H9 (cell line): ENCODE data around the gene MRPL20. TPM values are rescaled to one million over a fixed set of nuclear protein-coding genes. Genes with fewer than 3 reads are reported as not detected.

Experiments
- DNase-seq: peaks from one replicate; pipeline ENCODE4 v3.0.0-alpha.2; 2017
- H2AFZ ChIP-seq: one replicate; pipeline ENCODE4 v1.6.1; 2013; ENCODE audit warnings: mild to moderate bottlenecking, low read length, control low read depth, moderate library complexity
- H2AK5ac ChIP-seq: 2 replicates; pipeline ENCODE4 v1.6.1; 2013; ENCODE audit warnings: low read length, control low read depth, mixed read lengths; ENCODE audit not compliant: insufficient read length
- H2BK120ac ChIP-seq: one replicate; pipeline ENCODE4 v1.6.1; 2013; ENCODE audit warnings: low read depth, mild to moderate bottlenecking, low read length, control low read depth, inconsistent platforms; ENCODE audit not compliant: poor library complexity, severe bottlenecking
- H2BK12ac ChIP-seq: 2 replicates; pipeline ENCODE4 v1.6.1; 2013; ENCODE audit warnings: low read length, control low read depth, mixed read lengths, low read depth; ENCODE audit not compliant: insufficient read length
- H2BK15ac ChIP-seq: 2 replicates; pipeline ENCODE4 v1.6.1; 2013; ENCODE audit warnings: low read depth, low read length, control low read depth
- H2BK20ac ChIP-seq: one replicate; pipeline ENCODE4 v1.6.1; 2013; ENCODE audit warnings: low read depth, mild to moderate bottlenecking, low read length, control low read depth, inconsistent platforms; ENCODE audit not compliant: poor library complexity, severe bottlenecking
- H2BK5ac ChIP-seq: 2 replicates; pipeline ENCODE4 v1.6.1; 2013; ENCODE audit warnings: low read length, control low read depth, mixed read lengths; ENCODE audit not compliant: insufficient read length
- H3K14ac ChIP-seq: 2 replicates; pipeline ENCODE4 v1.6.1; 2013; ENCODE audit warnings: low read length, control low read depth; ENCODE audit not compliant: insufficient read depth
- H3K18ac ChIP-seq: 2 replicates; pipeline ENCODE4 v1.6.1; 2013; ENCODE audit warnings: low read depth, mild to moderate bottlenecking, mixed read lengths, low read length, control low read depth; ENCODE audit not compliant: insufficient read length
- H3K23ac ChIP-seq: 2 replicates; pipeline ENCODE4 v1.6.1; 2013; ENCODE audit warnings: low read length, control low read depth, mixed read lengths, low read depth; ENCODE audit not compliant: insufficient read length
- H3K23me2 ChIP-seq: 2 replicates; pipeline ENCODE4 v1.6.1; 2013; ENCODE audit warnings: low read depth, mild to moderate bottlenecking, mixed read lengths, low read length, control low read depth; ENCODE audit not compliant: insufficient read length, poor library complexity, severe bottlenecking
- H3K27ac ChIP-seq: 2 replicates; pipeline ENCODE4 v1.5.1; 2013; ENCODE audit warnings: low read length, control low read depth, mixed read lengths, low read depth; ENCODE audit not compliant: insufficient read length
- H3K27me3 ChIP-seq: 2 replicates; pipeline ENCODE4 v1.6.1; 2013; ENCODE audit warnings: low read length, control low read depth, inconsistent platforms; ENCODE audit not compliant: insufficient read depth
- H3K4ac ChIP-seq: 2 replicates; pipeline ENCODE4 v1.6.1; 2013; ENCODE audit warnings: low read depth, mild to moderate bottlenecking, control low read depth, inconsistent platforms, low read length, moderate library complexity
- H3K4me1 ChIP-seq: 2 replicates; pipeline ENCODE4 v1.6.1; 2013; ENCODE audit warnings: low read length, control low read depth, inconsistent platforms; ENCODE audit not compliant: insufficient read depth
- H3K4me2 ChIP-seq: 2 replicates; pipeline ENCODE4 v1.6.1; 2013; ENCODE audit warnings: low read length, control low read depth, mixed read lengths; ENCODE audit not compliant: insufficient read length, insufficient read depth
- H3K56ac ChIP-seq: 2 replicates; pipeline ENCODE4 v1.6.1; 2013; ENCODE audit warnings: low read depth, mild to moderate bottlenecking, mixed read lengths, low read length, control low read depth; ENCODE audit not compliant: insufficient read length
- H3K79me1 ChIP-seq: 2 replicates; pipeline ENCODE4 v1.6.1; 2013; ENCODE audit warnings: low read depth, mild to moderate bottlenecking, moderate library complexity, low read length, control low read depth, inconsistent platforms; ENCODE audit not compliant: insufficient read depth, poor library complexity, severe bottlenecking
- H3K79me2 ChIP-seq: 2 replicates; pipeline ENCODE4 v1.6.1; 2013; ENCODE audit warnings: low read length, control low read depth, inconsistent platforms; ENCODE audit not compliant: insufficient read depth
- H3K9ac ChIP-seq: 2 replicates; pipeline ENCODE4 v1.6.1; 2013; ENCODE audit warnings: low read length, control low read depth, mixed read lengths; ENCODE audit not compliant: insufficient read length; ENCODE audit errors: extremely low read depth
- H3K9me3 ChIP-seq: one replicate; pipeline ENCODE4 v1.6.1; 2013; ENCODE audit warnings: low read depth, low read length, inconsistent platforms; ENCODE audit not compliant: control insufficient read depth
- H3T11ph ChIP-seq: one replicate; pipeline ENCODE4 v1.6.1; 2013; ENCODE audit warnings: mild to moderate bottlenecking, low read length, control low read depth, inconsistent platforms
- H4K20me1 ChIP-seq: one replicate; pipeline ENCODE4 v1.6.1; 2013; ENCODE audit not compliant: control insufficient read depth, insufficient read length, insufficient read depth
- H4K5ac ChIP-seq: 2 replicates; pipeline ENCODE4 v1.6.1; 2013; ENCODE audit warnings: low read depth, mild to moderate bottlenecking, mixed read lengths, low read length, control low read depth; ENCODE audit not compliant: insufficient read length
- H4K8ac ChIP-seq: replicated peaks from 2 replicates; pipeline ENCODE4 v1.6.1; 2013; ENCODE audit warnings: low read length, control low read depth, mixed read lengths, low read depth; ENCODE audit not compliant: insufficient read length
- H4K91ac ChIP-seq: 2 replicates; pipeline ENCODE4 v1.6.1; 2013; ENCODE audit warnings: low read depth, mild to moderate bottlenecking, moderate library complexity, mixed read lengths, low read length, control low read depth; ENCODE audit not compliant: insufficient read length
- H3K27ac Mint-ChIP-seq, 3 experiments: 2 replicates in 2 of 3; 3 replicates in 1 of 3; pipeline ENCODE4 v1.8.0; 2020 to 2021; ENCODE audit warnings: mixed read lengths in 3 of 3, mild to moderate bottlenecking in 1 of 3, moderate library complexity in 1 of 3
- H3K27me3 Mint-ChIP-seq: 2 replicates; pipeline ENCODE4 v1.8.0; 2021; ENCODE audit warnings: low read depth, mild to moderate bottlenecking, moderate library complexity, mixed read lengths
- H3K36me3 Mint-ChIP-seq, 3 experiments: 2 replicates in 2 of 3; 3 replicates in 1 of 3; pipeline ENCODE4 v1.8.0; 2020 to 2021; ENCODE audit warnings: low read depth in 3 of 3, mixed read lengths in 3 of 3; ENCODE audit not compliant: insufficient read depth in 1 of 3
- H3K4me1 Mint-ChIP-seq, 2 experiments: 2 replicates each; pipeline ENCODE4 v1.8.0; 2020; ENCODE audit warnings: mixed read lengths in 2 of 2
- H3K4me3 Mint-ChIP-seq, 2 experiments: 2 replicates in 1 of 2; 3 replicates in 1 of 2; pipeline ENCODE4 v1.8.0; 2020 to 2021; ENCODE audit warnings: mild to moderate bottlenecking in 2 of 2, mixed read lengths in 2 of 2, moderate library complexity in 1 of 2
- H3K9me3 Mint-ChIP-seq, 2 experiments: 2 replicates in 1 of 2; 3 replicates in 1 of 2; pipeline ENCODE4 v1.8.0; 2020; ENCODE audit warnings: mild to moderate bottlenecking in 2 of 2, mixed read lengths in 2 of 2, moderate library complexity in 1 of 2
- CTCF ChIP-seq: fragments of 200-600 bp; sonication (generic); conservative IDR thresholded peaks from 3 replicates; pipeline ENCODE4 v1.8.0; 2021; ENCODE audit warnings: antibody characterized with exemption, mild to moderate bottlenecking
- WGBS: extraction: QIAGEN DNeasy Blood & Tissue Kit; methylation state at CpG from one replicate; pipeline ENCODE4 v1.1.7; 2013; ENCODE audit warnings: missing lambda C conversion rate, low lambda C conversion rate, mixed read lengths; ENCODE audit not compliant: insufficient read length; ENCODE audit errors: extremely low coverage; 5-methylcytosine and 5-hydroxymethylcytosine counted together
- total RNA-seq: library from RNA; stranded (reverse); gene quantifications from 2 replicates; pipeline ENCODE4 v1.2.1, GENCODE V29; 2021

MRPL20 gene
- total RNA-seq, 1 experiment from 2014 or later, result 162 TPM

- H3K9me3 ChIP-seq, result no peaks in the 10 kb centered on the region
- peaks cover 2% of the 10 kb centered on the region for H4K20me1 ChIP-seq
- H4K8ac ChIP-seq, result no peak overlapping the region
- Mint-ChIP-seq H3K27me3 (peaks cover 1% of the 10 kb centered on the region; the same call in 1 of the 2 replicates), H3K27ac (peak overlapping the region; percentile 84 to 93 (median 92); a peak in 5 of 7 replicates), H3K4me3 (peak overlapping the region; percentile 90), H3K9me3 (peaks cover 0 to 2% of the 10 kb centered on the region in 2 experiments; a peak in 2 of 5 replicates), H3K4me1 (peaks cover 24 to 32% of the 10 kb centered on the region in 2 experiments), H3K36me3 (peaks cover 51 to 88% (median 70%) of the 10 kb centered on the region in 3 experiments)
- peaks cover 12% of the 10 kb centered on the region for H3K79me1 ChIP-seq
- no peak overlapping the region for H2BK15ac ChIP-seq
- no peak overlapping the region for H3K23ac ChIP-seq
- peaks cover 8% of the 10 kb centered on the region; the same call in 1 of the 2 replicates for H3K79me2 ChIP-seq
- no peak overlapping the region for H3K27ac ChIP-seq
- no peak overlapping the region for H3K4ac ChIP-seq
- H2BK20ac ChIP-seq, result no peak overlapping the region
- H2BK12ac ChIP-seq, result no peak overlapping the region
- no peak overlapping the region for H2AFZ ChIP-seq
- no peak overlapping the region for H2AK5ac ChIP-seq
- no peak overlapping the region for H3T11ph ChIP-seq
- H3K14ac ChIP-seq, result peak overlapping the region; percentile 95
- no peak overlapping the region for H4K91ac ChIP-seq
- H2BK5ac ChIP-seq, result no peak overlapping the region
- TF ChIP-seq CTCF, result no peak
- WGBS, result no CpG with 5 or more reads among the region's 54 CpGs
- no peak overlapping the region for H3K56ac ChIP-seq
- no peak overlapping the region for H4K5ac ChIP-seq
- H2BK120ac ChIP-seq, result no peak overlapping the region
- peaks cover 11% of the 10 kb centered on the region for H3K23me2 ChIP-seq
- peak overlapping the region; percentile 97 for H3K9ac ChIP-seq
- H3K27me3 ChIP-seq, result no peaks in the 10 kb centered on the region
- H3K4me1 ChIP-seq, result no peaks in the 10 kb centered on the region
- DNase-seq, result no peak
- H3K4me2 ChIP-seq, result peak overlapping the region; percentile 92
- H3K18ac ChIP-seq, result peak overlapping the region; percentile 59
These were observed 8.4 kb downstream of the MRPL20 start for GRCh38 chr1:1398677-1399186.
